IMR-90 (cell line): ENCODE results near the gene GRAMD4. TPM values are rescaled to one million over a fixed set of nuclear protein-coding genes. Genes with fewer than 3 reads are reported as not detected.

Experiments used
- ATAC-seq: fragments of 200-7000 bp; cut with Tn5 transposase; 2 replicates; pipeline ENCODE4 v1.9.1; 2020; ENCODE audit warnings: low read depth, mild to moderate bottlenecking, moderate library complexity
- BruUV-seq: library from RNA; stranded (reverse); fragments of 400-500 nt; replicated peaks from 2 replicates; lab custom pipeline; 2021; lab: Mats Ljungman, UMichigan
- CTCF ChIA-PET: fragments of 300-600 bp; formaldehyde crosslinking; extraction: SDS; loops from one replicate; lab custom pipeline; 2021; ENCODE audit warnings: antibody characterized with exemption; lab: Yijun Ruan, JAX
- POLR2A ChIA-PET: fragments of 300-600 bp; sonication (Branson Sonifier 250); formaldehyde crosslinking; loops from one replicate; lab custom pipeline; 2022; ENCODE audit warnings: antibody characterized with exemption; ENCODE audit not compliant: unreplicated experiment; lab: Charles Lee
- DNase-seq: peaks from one replicate; pipeline ENCODE4 v3.0.0; 2013
- H2AFZ ChIP-seq: replicated peaks from 2 replicates; pipeline ENCODE3; 2013; ENCODE audit warnings: low read length, mild to moderate bottlenecking; ENCODE audit not compliant: poor library complexity
- H2AK5ac ChIP-seq: 2 replicates; pipeline ENCODE4 v1.6.1; 2013; ENCODE audit warnings: low read depth, low read length, inconsistent platforms
- H2AK9ac ChIP-seq: replicated peaks from 2 replicates; pipeline ENCODE3; 2013; ENCODE audit warnings: mild to moderate bottlenecking, low read depth, low read length, moderate library complexity; ENCODE audit not compliant: poor library complexity
- H2BK120ac ChIP-seq: 2 replicates; pipeline ENCODE4 v1.6.1; 2013; ENCODE audit warnings: low read depth, low read length, inconsistent platforms
- H2BK15ac ChIP-seq: 3 replicates; pipeline ENCODE4 v1.6.1; 2013; ENCODE audit warnings: low read depth, low read length, inconsistent platforms
- H2BK20ac ChIP-seq: 2 replicates; pipeline ENCODE4 v1.6.1; 2013; ENCODE audit warnings: low read depth, mild to moderate bottlenecking, inconsistent platforms, low read length, moderate library complexity
- H2BK5ac ChIP-seq: 2 replicates; pipeline ENCODE4 v1.6.1; 2013; ENCODE audit warnings: mild to moderate bottlenecking, low read depth, low read length, inconsistent platforms; ENCODE audit not compliant: poor library complexity, severe bottlenecking
- H3K14ac ChIP-seq: replicated peaks from 2 replicates; pipeline ENCODE4 v1.6.1; 2013; ENCODE audit warnings: low read depth, low read length, inconsistent platforms
- H3K18ac ChIP-seq: 2 replicates; pipeline ENCODE4 v1.6.1; 2013; ENCODE audit warnings: low read depth, low read length, control low read depth
- H3K23ac ChIP-seq: 2 replicates; pipeline ENCODE4 v1.6.1; 2013; ENCODE audit warnings: low read depth, low read length, inconsistent platforms
- H3K27ac ChIP-seq: 2 replicates; pipeline ENCODE4 v1.5.1; 2013; ENCODE audit warnings: mild to moderate bottlenecking, control low read depth, low read length; ENCODE audit not compliant: insufficient read depth
- H3K27me3 ChIP-seq: 2 replicates; pipeline ENCODE4 v1.6.1; 2013; ENCODE audit warnings: low read length; ENCODE audit not compliant: control insufficient read depth, insufficient read depth
- H3K36me3 ChIP-seq: 2 replicates; pipeline ENCODE4 v1.6.1; 2013; ENCODE audit warnings: low read length, mixed read lengths; ENCODE audit not compliant: control insufficient read depth, insufficient read depth
- H3K4ac ChIP-seq: 2 replicates; pipeline ENCODE4 v1.6.1; 2013; ENCODE audit warnings: low read depth, low read length, inconsistent platforms
- H3K4me1 ChIP-seq: 2 replicates; pipeline ENCODE4 v1.6.1; 2013; ENCODE audit warnings: low read length, mixed read lengths; ENCODE audit not compliant: control insufficient read depth, insufficient read depth
- H3K4me2 ChIP-seq: 2 replicates; pipeline ENCODE4 v1.6.1; 2013; ENCODE audit warnings: low read depth, mild to moderate bottlenecking, control low read depth, low read length, moderate library complexity
- H3K4me3 ChIP-seq: 2 replicates; pipeline ENCODE4 v1.5.1; 2013; ENCODE audit warnings: low read depth, mild to moderate bottlenecking, control low read depth, low read length, moderate library complexity; ENCODE audit not compliant: insufficient read depth
- H3K56ac ChIP-seq: 2 replicates; pipeline ENCODE4 v1.6.1; 2013; ENCODE audit warnings: low read length, inconsistent platforms; ENCODE audit not compliant: insufficient read depth; ENCODE audit errors: extremely low read depth
- H3K79me1 ChIP-seq, 2 experiments: 2 replicates each; pipeline ENCODE4 v1.6.1; 2013; ENCODE audit warnings: low read length in 2 of 2, inconsistent platforms in 1 of 2, low read depth in 1 of 2
- H3K9ac ChIP-seq: 2 replicates; pipeline ENCODE4 v1.6.1; 2013; ENCODE audit warnings: low read depth, low read length, control low read depth
- H3K9me1 ChIP-seq: 2 replicates; pipeline ENCODE4 v1.6.1; 2013; ENCODE audit warnings: low read length, inconsistent platforms; ENCODE audit not compliant: insufficient read depth
- H3K9me3 ChIP-seq: 2 replicates; pipeline ENCODE4 v1.6.1; 2013; ENCODE audit warnings: low read length; ENCODE audit not compliant: control insufficient read depth, insufficient read depth
- H4K20me1 ChIP-seq: 2 replicates; pipeline ENCODE4 v1.6.1; 2013; ENCODE audit warnings: low read length, inconsistent platforms; ENCODE audit not compliant: insufficient read depth
- H4K5ac ChIP-seq: 2 replicates; pipeline ENCODE4 v1.6.1; 2013; ENCODE audit warnings: mild to moderate bottlenecking, low read depth, low read length, control low read depth
- H4K8ac ChIP-seq, 2 experiments: 2 replicates each; pipeline ENCODE4 v1.6.1; 2013; ENCODE audit warnings: low read depth in 2 of 2, low read length in 2 of 2, control low read depth in 1 of 2, inconsistent platforms in 1 of 2
- H4K91ac ChIP-seq: 2 replicates; pipeline ENCODE4 v1.6.1; 2013; ENCODE audit warnings: low read depth, low read length, inconsistent platforms; ENCODE audit not compliant: insufficient read depth
- BHLHE40 ChIP-seq: fragments of 150-350 bp; IDR thresholded peaks from 2 replicates; pipeline ENCODE4 v1.6.1; 2016; ENCODE audit warnings: mild to moderate bottlenecking, low read depth, low read length
- CEBPB ChIP-seq: IDR thresholded peaks from 2 replicates; pipeline ENCODE4 v1.6.1; 2012; ENCODE audit warnings: low read depth, low read length, improper control_type of control experiment
- CHD1 ChIP-seq: IDR thresholded peaks from 2 replicates; pipeline ENCODE4 v1.6.1; 2012; ENCODE audit warnings: low read depth, low read length, improper control_type of control experiment
- FOS ChIP-seq: fragments of 150-350 bp; IDR thresholded peaks from 2 replicates; pipeline ENCODE4 v1.6.1; 2016; ENCODE audit warnings: low read depth, low read length
- MAFK ChIP-seq: IDR thresholded peaks from 2 replicates; pipeline ENCODE4 v1.6.1; 2012; ENCODE audit warnings: low read depth, low read length, improper control_type of control experiment
- MAZ ChIP-seq: IDR thresholded peaks from 2 replicates; pipeline ENCODE4 v1.6.1; 2012; ENCODE audit warnings: low read depth, mild to moderate bottlenecking, low read length, improper control_type of control experiment, moderate library complexity, borderline replicate concordance
- MXI1 ChIP-seq: IDR thresholded peaks from 2 replicates; pipeline ENCODE4 v1.6.1; 2012; ENCODE audit warnings: low read depth, mild to moderate bottlenecking, low read length, moderate library complexity, borderline replicate concordance
- NFE2L2 ChIP-seq: fragments of 150-350 bp; IDR thresholded peaks from 2 replicates; pipeline ENCODE4 v1.6.1; 2016; ENCODE audit warnings: low read depth, mild to moderate bottlenecking, low read length
- RAD21 ChIP-seq: IDR thresholded peaks from 2 replicates; pipeline ENCODE4 v1.6.1; 2012; ENCODE audit warnings: low read length, improper control_type of control experiment
- RCOR1 ChIP-seq: IDR thresholded peaks from 2 replicates; pipeline ENCODE4 v1.6.1; 2012; ENCODE audit warnings: mild to moderate bottlenecking, low read length, improper control_type of control experiment; ENCODE audit not compliant: insufficient replicate concordance
- RFX5 ChIP-seq: IDR thresholded peaks from 2 replicates; pipeline ENCODE4 v1.8.0; 2012; ENCODE audit warnings: low read depth, mild to moderate bottlenecking, low read length, moderate library complexity
- SMC3 ChIP-seq: fragments of 150-350 bp; IDR thresholded peaks from 2 replicates; pipeline ENCODE4 v1.6.1; 2016; ENCODE audit warnings: low read depth, mild to moderate bottlenecking, antibody characterized with exemption, low read length, moderate library complexity
- USF2 ChIP-seq: fragments of 150-350 bp; IDR thresholded peaks from 2 replicates; pipeline ENCODE4 v1.6.1; 2017; ENCODE audit warnings: mild to moderate bottlenecking, antibody characterized with exemption, low read length, low read depth
- WGBS, 2 experiments: methylation state at CpG; one replicate each; pipeline versions ENCODE4 v1.1.5 to v1.1.7; 2013; ENCODE audit warnings: missing lambda C conversion rate in 2 of 2; ENCODE audit not compliant: insufficient read length in 1 of 2; ENCODE audit errors: extremely low coverage in 2 of 2; 5-methylcytosine and 5-hydroxymethylcytosine counted together
- dilution Hi-C: fragments of 300-500 bp; cut with HindIII; formaldehyde crosslinking; loops from one replicate; pipeline ENCODE4 v1.14.3; 2018; ENCODE audit warnings: low sequenced_read_pairs; ENCODE audit not compliant: unreplicated experiment
- in situ Hi-C: fragments of 300-500 bp; cut with MboI; formaldehyde crosslinking; loops from 3 replicates; pipeline ENCODE4 v1.14.3; 2019; ENCODE audit warnings: low sequenced_read_pairs, inconsistent platforms, mixed read lengths
- intact Hi-C: fragments of 100-400 bp; cut with micrococcal nuclease; formaldehyde crosslinking; loops from 2 replicates; pipeline ENCODE4 v1.10.0; 2022
- polyA plus RNA-seq, 3 experiments: library from polyadenylated mRNA; depleted of rRNA; stranded (reverse); fragments of >200 nt; gene quantifications; 2 replicates each; pipeline ENCODE4 v1.2.3, GENCODE V29; 2012; ENCODE audit warnings: low replicate concordance in 1 of 3
- total RNA-seq: library from RNA; depleted of rRNA; stranded (reverse); fragments of >200 nt; gene quantifications from 2 replicates; pipeline ENCODE4 v1.2.3, GENCODE V29; 2012
- TF ChIP-seq, protein P1 (sequence below): conservative IDR thresholded peaks from 2 replicates; pipeline ENCODE4 v1.5.1; 2012; ENCODE audit warnings: mild to moderate bottlenecking, low read depth, low read length, improper control_type of control experiment
- TF ChIP-seq, protein P2 (sequence below): fragments of 150-350 bp; IDR thresholded peaks from 2 replicates; pipeline ENCODE4 v1.6.1; 2016; ENCODE audit warnings: low read depth, mild to moderate bottlenecking, low read length, moderate library complexity, borderline replicate concordance

Gene GRAMD4
- total and polyA plus RNA-seq, 2 of the 4 experiments (the other 2 are of a cell fraction) = 2.7 to 5.8 TPM

DNA sequence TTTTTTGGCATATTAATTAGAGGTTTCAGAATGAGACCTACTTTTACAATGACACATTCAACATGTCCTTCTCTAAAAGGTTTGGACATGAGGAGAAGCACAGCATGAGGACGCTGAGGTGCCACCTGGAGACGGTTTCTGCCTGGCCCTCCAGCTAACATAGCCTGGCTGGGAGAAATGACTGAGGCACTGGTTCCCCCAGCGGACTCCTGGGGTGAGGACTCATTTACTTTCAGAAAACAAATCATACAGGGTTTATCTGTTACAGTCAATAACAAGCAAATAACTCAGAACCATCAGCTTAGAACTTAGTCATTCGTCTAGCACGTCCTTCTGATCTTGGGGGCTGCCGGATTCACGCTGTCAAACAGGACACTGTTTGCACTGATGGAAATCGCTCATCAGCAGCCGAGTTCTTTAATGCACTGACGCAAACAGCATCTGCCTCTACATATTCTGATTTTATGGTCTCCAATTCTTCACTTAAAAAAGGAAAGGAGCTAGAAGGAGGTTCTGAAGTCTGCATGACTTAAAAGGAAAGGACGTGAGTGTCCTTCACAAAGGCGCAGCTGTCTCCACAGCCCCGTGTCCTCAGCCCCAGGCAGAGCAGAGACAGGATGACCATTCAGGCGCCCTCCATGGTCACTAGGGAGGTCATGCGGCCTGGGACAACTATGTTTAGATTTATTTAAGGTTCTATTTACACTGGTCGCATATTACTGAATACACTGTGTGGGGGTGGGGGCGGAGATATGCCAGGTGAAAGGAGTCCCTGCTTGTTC is 73.6 kb downstream of the GRAMD4 start:
- H2AK5ac ChIP-seq = no peak overlapping the region
- no peak overlapping the region for H3K56ac ChIP-seq
- no peak for DNase-seq
- dilution Hi-C loops (no loop called here), intact Hi-C loops (no loop called here), in situ Hi-C loops (no loop called here)
- no peak overlapping the region for H3K23ac ChIP-seq
- H2BK120ac ChIP-seq = no peak overlapping the region
- ChIA-PET CTCF (no interaction called here), POLR2A (no interaction called here)
- H2BK5ac ChIP-seq = no peak overlapping the region
- no peak overlapping the region for H3K4me2 ChIP-seq
- H3K4me3 ChIP-seq = no peak overlapping the region
- H3K79me1 ChIP-seq = peaks cover 0 to 5% of the 10 kb centered on the region in 2 experiments; a peak in 2 of 4 replicates
- no peaks in the 10 kb centered on the region for H3K4me1 ChIP-seq
- H3K9me1 ChIP-seq = no peaks in the 10 kb centered on the region
- H3K27ac ChIP-seq = no peak overlapping the region
- no peak overlapping the region for H3K18ac ChIP-seq
- no peaks in the 10 kb centered on the region for H4K20me1 ChIP-seq
- no peak overlapping the region for H4K5ac ChIP-seq
- BruUV-seq = no TSS peak
- no peaks in the 10 kb centered on the region for H3K9me3 ChIP-seq
- H2AK9ac ChIP-seq = no peak overlapping the region
- no peak overlapping the region for H2BK15ac ChIP-seq
- 73% methylated on average over 5 of the region's 17 CpGs; no CpG with 5 or more reads in 1 of the 2 experiments for WGBS, 2 experiments
- peaks cover 70% of the 10 kb centered on the region for H3K36me3 ChIP-seq
- H3K9ac ChIP-seq = no peak overlapping the region
- ATAC-seq = no peak; the same call in 1 of the 2 replicates
- no peak overlapping the region for H4K91ac ChIP-seq
- no peak overlapping the region for H4K8ac ChIP-seq
- H2AFZ ChIP-seq = no peak overlapping the region
- H2BK20ac ChIP-seq = no peak overlapping the region
- H3K27me3 ChIP-seq = no peaks in the 10 kb centered on the region
- H3K4ac ChIP-seq = no peak overlapping the region
- H3K14ac ChIP-seq = no peak overlapping the region
- TF ChIP-seq BHLHE40 = no peak
- TF ChIP-seq, protein P1, sequence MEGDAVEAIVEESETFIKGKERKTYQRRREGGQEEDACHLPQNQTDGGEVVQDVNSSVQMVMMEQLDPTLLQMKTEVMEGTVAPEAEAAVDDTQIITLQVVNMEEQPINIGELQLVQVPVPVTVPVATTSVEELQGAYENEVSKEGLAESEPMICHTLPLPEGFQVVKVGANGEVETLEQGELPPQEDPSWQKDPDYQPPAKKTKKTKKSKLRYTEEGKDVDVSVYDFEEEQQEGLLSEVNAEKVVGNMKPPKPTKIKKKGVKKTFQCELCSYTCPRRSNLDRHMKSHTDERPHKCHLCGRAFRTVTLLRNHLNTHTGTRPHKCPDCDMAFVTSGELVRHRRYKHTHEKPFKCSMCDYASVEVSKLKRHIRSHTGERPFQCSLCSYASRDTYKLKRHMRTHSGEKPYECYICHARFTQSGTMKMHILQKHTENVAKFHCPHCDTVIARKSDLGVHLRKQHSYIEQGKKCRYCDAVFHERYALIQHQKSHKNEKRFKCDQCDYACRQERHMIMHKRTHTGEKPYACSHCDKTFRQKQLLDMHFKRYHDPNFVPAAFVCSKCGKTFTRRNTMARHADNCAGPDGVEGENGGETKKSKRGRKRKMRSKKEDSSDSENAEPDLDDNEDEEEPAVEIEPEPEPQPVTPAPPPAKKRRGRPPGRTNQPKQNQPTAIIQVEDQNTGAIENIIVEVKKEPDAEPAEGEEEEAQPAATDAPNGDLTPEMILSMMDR = no peak
- no peak for TF ChIP-seq RAD21
- TF ChIP-seq RCOR1 = no peak
- no peak for TF ChIP-seq USF2
- TF ChIP-seq, protein P2, sequence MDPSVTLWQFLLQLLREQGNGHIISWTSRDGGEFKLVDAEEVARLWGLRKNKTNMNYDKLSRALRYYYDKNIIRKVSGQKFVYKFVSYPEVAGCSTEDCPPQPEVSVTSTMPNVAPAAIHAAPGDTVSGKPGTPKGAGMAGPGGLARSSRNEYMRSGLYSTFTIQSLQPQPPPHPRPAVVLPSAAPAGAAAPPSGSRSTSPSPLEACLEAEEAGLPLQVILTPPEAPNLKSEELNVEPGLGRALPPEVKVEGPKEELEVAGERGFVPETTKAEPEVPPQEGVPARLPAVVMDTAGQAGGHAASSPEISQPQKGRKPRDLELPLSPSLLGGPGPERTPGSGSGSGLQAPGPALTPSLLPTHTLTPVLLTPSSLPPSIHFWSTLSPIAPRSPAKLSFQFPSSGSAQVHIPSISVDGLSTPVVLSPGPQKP = no peak
- no peak for TF ChIP-seq CHD1
- no peak for TF ChIP-seq FOS
- TF ChIP-seq MAZ = no peak
- TF ChIP-seq NFE2L2 = no peak
- TF ChIP-seq MXI1 = no peak
- TF ChIP-seq RFX5 = no peak
- TF ChIP-seq CEBPB = no peak
- TF ChIP-seq SMC3 = no peak
- TF ChIP-seq MAFK = no peak
